CD4-positive, alpha-beta T cell (primary cell): ENCODE results near the gene RARG. TPM values are rescaled to one million over a fixed set of nuclear protein-coding genes. Genes with fewer than 3 reads are reported as not detected.

Experiments used
- ATAC-seq: fragments of 200-7000 bp; cut with Tn5 transposase; one replicate; pipeline ENCODE4 v1.10.0; 2022; ENCODE audit warnings: mild to moderate bottlenecking; ENCODE audit not compliant: poor library complexity
- CTCF ChIA-PET: fragments of 350-600 bp; sonication (Branson Sonifier 250); formaldehyde crosslinking; loops from one replicate; lab custom pipeline; 2021; ENCODE audit warnings: antibody characterized with exemption, inconsistent platforms; lab: Charles Lee
- POLR2A ChIA-PET: fragments of 350-600 bp; sonication (Branson Sonifier 250); formaldehyde crosslinking; loops from one replicate; lab custom pipeline; 2021; ENCODE audit warnings: antibody characterized with exemption, inconsistent platforms; lab: Charles Lee
- DNase-seq, 14 experiments: peaks; one replicate each; pipeline ENCODE4 v3.0.0-alpha.2; 2013 to 2020; ENCODE audit warnings: mixed read lengths in 2 of 14
- H3K27ac ChIP-seq, 2 donors: one replicate each; pipeline versions ENCODE4 v1.5.1 to v1.7.0; 2013; ENCODE audit warnings: low read length in 2 of 2, low read depth in 1 of 2, mild to moderate bottlenecking in 1 of 2
- H3K27me3 ChIP-seq, 2 experiments: 1 replicate in 1 of 2; 2 replicates in 1 of 2; pipeline versions ENCODE4 v1.6.1 to v1.7.0; 2013; ENCODE audit warnings: low read length in 2 of 2, control low read depth in 1 of 2, mild to moderate bottlenecking in 1 of 2, moderate library complexity in 1 of 2; ENCODE audit not compliant: insufficient read depth in 2 of 2, control insufficient read depth in 1 of 2
- H3K36me3 ChIP-seq: one replicate; pipeline ENCODE4 v1.6.1; 2013; ENCODE audit warnings: low read length, control low read depth; ENCODE audit not compliant: insufficient read depth
- H3K4me1 ChIP-seq: one replicate; pipeline ENCODE4 v1.6.1; 2013; ENCODE audit warnings: low read length, control low read depth; ENCODE audit not compliant: insufficient read depth
- H3K4me3 ChIP-seq: one replicate; pipeline ENCODE4 v1.5.1; 2013; ENCODE audit warnings: mild to moderate bottlenecking, low read length, moderate library complexity
- H3K9me3 ChIP-seq, 2 experiments: 1 replicate in 1 of 2; 2 replicates in 1 of 2; pipeline versions ENCODE4 v1.6.1 to v1.7.0; 2013; ENCODE audit warnings: low read length in 2 of 2, mild to moderate bottlenecking in 2 of 2, control low read depth in 1 of 2, moderate library complexity in 1 of 2; ENCODE audit not compliant: control insufficient read depth in 1 of 2, insufficient read depth in 1 of 2
- H3K27ac Mint-ChIP-seq: one replicate; pipeline ENCODE4 v1.8.0; 2020; ENCODE audit warnings: mixed read lengths
- H3K27me3 Mint-ChIP-seq: one replicate; pipeline ENCODE4 v1.8.0; 2021; ENCODE audit warnings: mixed read lengths
- H3K36me3 Mint-ChIP-seq: one replicate; pipeline ENCODE4 v1.8.0; 2021; ENCODE audit warnings: low read depth, mixed read lengths
- H3K4me1 Mint-ChIP-seq: one replicate; pipeline ENCODE4 v1.8.0; 2021; ENCODE audit warnings: low read depth, mixed read lengths
- H3K4me3 Mint-ChIP-seq: one replicate; pipeline ENCODE4 v1.8.0; 2020; ENCODE audit warnings: mild to moderate bottlenecking, mixed read lengths
- H3K9me3 Mint-ChIP-seq: one replicate; pipeline ENCODE4 v1.8.0; 2020; ENCODE audit warnings: mixed read lengths
- intact Hi-C, 2 experiments: fragments of 100-400 bp; cut with DNase I in 1 of 2; cut with micrococcal nuclease in 1 of 2; formaldehyde crosslinking; loops; one replicate each; pipeline versions ENCODE4 v1.15.1 to v1.9.0; 2023 to 2025; cut with DNase I, micrococcal nuclease
- total RNA-seq, 174 experiments: library from RNA in 2 of 174; stranded (reverse) in 2 of 174; gene quantifications; one replicate each; pipeline ENCODE4 v1.2.3 and lab custom pipeline; 2021 to 2026
- TF ChIP-seq, protein P1 (sequence below): fragments of 200-600 bp; IDR thresholded peaks from one replicate; pipeline ENCODE4 v1.8.0; 2022; ENCODE audit warnings: antibody characterized with exemption, mild to moderate bottlenecking

RARG gene
- total RNA-seq, 2 experiments from 2014 or later: 14.0 to 15.8 TPM

DNA sequence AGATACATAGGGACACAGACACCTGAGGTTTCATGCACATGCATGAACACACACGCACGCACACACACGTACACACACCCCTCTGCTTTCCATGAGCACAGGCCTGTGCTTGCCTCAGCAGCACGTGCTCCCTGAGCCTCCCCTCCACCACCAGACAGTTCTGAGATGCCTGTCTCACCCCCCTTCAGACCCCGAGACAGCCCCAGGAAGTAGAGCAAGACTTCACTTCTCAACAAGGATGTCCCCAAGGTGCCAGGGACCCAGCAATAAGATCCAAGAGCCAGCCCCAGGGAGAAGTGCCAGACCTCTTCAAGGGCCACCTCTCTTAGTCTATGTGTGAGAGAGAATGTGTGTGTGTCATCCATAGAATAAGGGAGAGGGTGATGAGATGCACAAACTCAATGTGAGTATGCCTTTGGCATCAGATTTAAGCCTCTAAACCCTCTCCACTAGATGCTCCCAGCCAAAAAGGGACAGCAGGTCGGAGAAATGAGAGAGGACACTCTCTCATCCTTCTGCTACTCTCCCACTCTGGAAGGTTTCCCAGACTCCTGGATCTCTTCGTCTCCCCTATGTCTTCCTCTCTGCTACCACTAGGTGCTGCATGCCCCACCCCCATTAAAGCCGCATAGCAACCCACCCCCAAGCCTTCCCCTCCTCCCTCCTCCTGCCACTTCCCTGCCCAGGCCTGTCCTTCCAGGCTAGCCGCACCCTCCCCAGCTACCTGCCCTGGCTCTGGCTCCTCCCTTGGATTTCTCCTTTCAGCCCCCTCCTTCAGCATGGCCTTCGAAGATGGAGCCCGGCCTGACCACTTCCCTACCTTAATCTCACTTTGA, 7.7 kb downstream of the RARG start:
- peak in 1 of 14 experiments; percentile 27 for DNase-seq
- Mint-ChIP-seq H3K36me3 (peaks cover 11% of the 10 kb centered on the region), H3K27ac (peak overlapping the region; percentile 82), H3K4me1 (peaks cover 82% of the 10 kb centered on the region), H3K9me3 (no peaks in the 10 kb centered on the region), H3K27me3 (no peaks in the 10 kb centered on the region), H3K4me3 (peak overlapping the region; percentile 77)
- Histone ChIP-seq H3K27ac (peak overlapping the region; percentile 39 to 68), H3K9me3 (no peaks in the 10 kb centered on the region), H3K4me1 (peaks cover 77% of the 10 kb centered on the region), H3K36me3 (peaks cover 11% of the 10 kb centered on the region), H3K27me3 (no peaks in the 10 kb centered on the region), H3K4me3 (peak overlapping the region; percentile 4)
- ATAC-seq: no peak
- ChIA-PET CTCF (interaction anchor here (1.3 kb wide), 1 partner anchor 11 kb away, joined by 4 read pairs; no protein-coding TSS in a partner anchor), POLR2A (interaction anchor here (0.7 to 1.7 kb wide), 5 partner anchors 9 to 45 kb away, joined by 3 to 6 read pairs (median 5); partner anchors contain the start of genes CSAD and ZNF740)
- TF ChIP-seq, protein P1, sequence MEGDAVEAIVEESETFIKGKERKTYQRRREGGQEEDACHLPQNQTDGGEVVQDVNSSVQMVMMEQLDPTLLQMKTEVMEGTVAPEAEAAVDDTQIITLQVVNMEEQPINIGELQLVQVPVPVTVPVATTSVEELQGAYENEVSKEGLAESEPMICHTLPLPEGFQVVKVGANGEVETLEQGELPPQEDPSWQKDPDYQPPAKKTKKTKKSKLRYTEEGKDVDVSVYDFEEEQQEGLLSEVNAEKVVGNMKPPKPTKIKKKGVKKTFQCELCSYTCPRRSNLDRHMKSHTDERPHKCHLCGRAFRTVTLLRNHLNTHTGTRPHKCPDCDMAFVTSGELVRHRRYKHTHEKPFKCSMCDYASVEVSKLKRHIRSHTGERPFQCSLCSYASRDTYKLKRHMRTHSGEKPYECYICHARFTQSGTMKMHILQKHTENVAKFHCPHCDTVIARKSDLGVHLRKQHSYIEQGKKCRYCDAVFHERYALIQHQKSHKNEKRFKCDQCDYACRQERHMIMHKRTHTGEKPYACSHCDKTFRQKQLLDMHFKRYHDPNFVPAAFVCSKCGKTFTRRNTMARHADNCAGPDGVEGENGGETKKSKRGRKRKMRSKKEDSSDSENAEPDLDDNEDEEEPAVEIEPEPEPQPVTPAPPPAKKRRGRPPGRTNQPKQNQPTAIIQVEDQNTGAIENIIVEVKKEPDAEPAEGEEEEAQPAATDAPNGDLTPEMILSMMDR: no peak
- intact Hi-C loops: loop anchor here in 1 of 2 experiments (5.0 kb wide), 2 partner anchors 42 to 43 kb away; partner anchors contain the start of genes CSAD, ESPL1 and ZNF740

DNA sequence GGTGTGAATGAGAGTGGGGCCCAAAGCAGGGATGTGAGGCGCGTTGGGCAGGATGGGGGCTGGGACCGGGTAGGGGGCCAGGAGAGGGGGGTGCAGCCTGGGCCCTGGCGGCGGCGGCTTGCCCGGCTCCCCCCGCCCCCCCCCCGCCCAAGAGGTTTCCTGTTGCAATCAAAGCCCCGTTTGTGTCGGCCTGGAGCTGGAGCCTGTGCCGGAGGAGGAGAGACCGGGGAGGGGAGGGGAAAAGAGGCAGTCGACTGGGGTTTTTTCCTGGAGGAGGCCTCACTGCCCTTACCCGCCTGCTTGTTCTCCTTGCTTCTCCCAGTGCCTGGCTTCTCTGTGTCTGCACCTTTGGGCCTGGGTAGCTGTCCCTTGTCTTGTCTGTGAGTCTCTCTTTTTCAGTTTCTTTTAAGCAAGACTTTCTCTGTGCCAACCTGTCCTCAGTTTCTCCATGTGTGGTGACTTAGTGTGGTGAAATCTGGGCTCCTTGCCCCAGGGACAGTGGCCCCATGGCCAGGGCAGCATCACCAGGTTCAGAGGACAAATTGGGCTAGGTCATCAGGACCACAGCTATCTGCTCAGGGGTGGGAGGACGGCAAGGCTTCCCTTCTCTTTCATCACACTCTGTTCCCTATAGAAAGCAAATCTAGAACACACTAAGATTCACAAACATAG, 8.5 kb downstream of the RARG start:
- no peak for ATAC-seq
- intact Hi-C loops: loop anchor here in 1 of 2 experiments (5.0 kb wide), 2 partner anchors 41 to 44 kb away; partner anchors contain the start of genes CSAD, ESPL1 and ZNF740

More for the DNA sequence above, 8.5 kb downstream of the RARG start:
- no peaks in the 10 kb centered on the region for H3K27me3 Mint-ChIP-seq
- peak overlapping the region; percentile 64 to 68 for H3K27ac ChIP-seq
- POLR2A ChIA-PET: interaction anchor here (0.7 to 1.7 kb wide), 6 partner anchors 9 to 72 kb away, joined by 3 to 6 read pairs (median 5); partner anchors contain the start of genes CSAD, PFDN5 and ZNF740
- peak overlapping the region; percentile 4 for H3K4me3 ChIP-seq
- peak in 10 of 14 experiments; percentile 25 to 76 (median 42) for DNase-seq
- H3K27ac Mint-ChIP-seq: peak overlapping the region; percentile 82
- H3K4me1 ChIP-seq: peaks cover 75% of the 10 kb centered on the region
- H3K36me3 Mint-ChIP-seq: peaks cover 16% of the 10 kb centered on the region
- H3K4me1 Mint-ChIP-seq: peaks cover 82% of the 10 kb centered on the region
- TF ChIP-seq, protein P1: no peak
- no peaks in the 10 kb centered on the region for H3K27me3 ChIP-seq
- no peaks in the 10 kb centered on the region for H3K9me3 Mint-ChIP-seq
- no peaks in the 10 kb centered on the region for H3K9me3 ChIP-seq
- H3K36me3 ChIP-seq: peaks cover 11% of the 10 kb centered on the region
- H3K4me3 Mint-ChIP-seq: peak overlapping the region; percentile 78
- CTCF ChIA-PET: no interaction called here
